ENCODE data around the gene GNLY. TPM values are rescaled to one million over a fixed set of nuclear protein-coding genes. Genes with fewer than 3 reads are reported as not detected.

GNLY gene
- total and polyA plus RNA-seq, 2 donors from 2014 or later: 5.5 to 8.1 TPM

DNA sequence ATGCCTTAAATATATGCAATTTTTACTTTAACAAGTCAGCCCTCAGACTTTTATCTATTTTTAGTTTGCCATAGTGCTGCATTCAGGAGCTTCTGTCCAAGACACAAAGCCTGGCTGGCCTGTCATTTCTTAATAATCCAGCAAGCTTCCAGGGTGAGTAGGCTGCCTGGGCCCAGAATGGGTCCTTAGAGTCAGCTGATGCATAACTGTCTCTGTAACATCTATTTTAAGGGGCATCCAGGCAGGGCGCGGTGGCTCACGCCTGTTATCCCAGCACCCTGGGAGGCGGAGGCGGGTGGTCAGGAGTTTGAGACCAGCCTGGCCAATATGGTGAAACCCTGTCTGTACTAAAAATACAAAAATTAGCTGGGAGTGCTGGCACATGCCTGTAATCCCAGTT lies 11.8 kb upstream of the GNLY start:
- no peak overlapping the region for H3K27ac ChIP-seq (ENCODE audit: low read depth in 2 of 2, low read length in 2 of 2)
- H3K4me3 ChIP-seq (ENCODE audit: low read length in 3 of 3): no peak overlapping the region
- no peaks in the 10 kb centered on the region for H3K9me3 ChIP-seq (ENCODE audit: control insufficient read depth in 2 of 3, insufficient read depth in 1 of 3, low read length in 3 of 3)
- no peak overlapping the region for H3K9ac ChIP-seq (ENCODE audit: low read length in 3 of 3)
- no peaks in the 10 kb centered on the region for H3K27me3 ChIP-seq (ENCODE audit: control insufficient read depth, insufficient read depth, low read length)
- no peak for DNase-seq
- TF ChIP-seq, protein P1, sequence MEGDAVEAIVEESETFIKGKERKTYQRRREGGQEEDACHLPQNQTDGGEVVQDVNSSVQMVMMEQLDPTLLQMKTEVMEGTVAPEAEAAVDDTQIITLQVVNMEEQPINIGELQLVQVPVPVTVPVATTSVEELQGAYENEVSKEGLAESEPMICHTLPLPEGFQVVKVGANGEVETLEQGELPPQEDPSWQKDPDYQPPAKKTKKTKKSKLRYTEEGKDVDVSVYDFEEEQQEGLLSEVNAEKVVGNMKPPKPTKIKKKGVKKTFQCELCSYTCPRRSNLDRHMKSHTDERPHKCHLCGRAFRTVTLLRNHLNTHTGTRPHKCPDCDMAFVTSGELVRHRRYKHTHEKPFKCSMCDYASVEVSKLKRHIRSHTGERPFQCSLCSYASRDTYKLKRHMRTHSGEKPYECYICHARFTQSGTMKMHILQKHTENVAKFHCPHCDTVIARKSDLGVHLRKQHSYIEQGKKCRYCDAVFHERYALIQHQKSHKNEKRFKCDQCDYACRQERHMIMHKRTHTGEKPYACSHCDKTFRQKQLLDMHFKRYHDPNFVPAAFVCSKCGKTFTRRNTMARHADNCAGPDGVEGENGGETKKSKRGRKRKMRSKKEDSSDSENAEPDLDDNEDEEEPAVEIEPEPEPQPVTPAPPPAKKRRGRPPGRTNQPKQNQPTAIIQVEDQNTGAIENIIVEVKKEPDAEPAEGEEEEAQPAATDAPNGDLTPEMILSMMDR (IDR thresholded peaks at IDR 0.05; ENCODE audit: borderline replicate concordance, extremely low read depth, insufficient read depth): no peak
- H3K36me3 ChIP-seq (ENCODE audit: control insufficient read depth in 2 of 3, insufficient read depth in 3 of 3, low read length in 3 of 3): no peaks in the 10 kb centered on the region
- intact Hi-C loops (cut with DNase I): no loop called here
- peaks cover 0 to 6% (median 4%) of the 10 kb centered on the region in 3 donors for H3K4me1 ChIP-seq (ENCODE audit: control insufficient read depth in 2 of 3, insufficient read depth in 2 of 3, low read depth in 1 of 3, low read length in 3 of 3)
- FAIRE-seq: no peak

DNA sequence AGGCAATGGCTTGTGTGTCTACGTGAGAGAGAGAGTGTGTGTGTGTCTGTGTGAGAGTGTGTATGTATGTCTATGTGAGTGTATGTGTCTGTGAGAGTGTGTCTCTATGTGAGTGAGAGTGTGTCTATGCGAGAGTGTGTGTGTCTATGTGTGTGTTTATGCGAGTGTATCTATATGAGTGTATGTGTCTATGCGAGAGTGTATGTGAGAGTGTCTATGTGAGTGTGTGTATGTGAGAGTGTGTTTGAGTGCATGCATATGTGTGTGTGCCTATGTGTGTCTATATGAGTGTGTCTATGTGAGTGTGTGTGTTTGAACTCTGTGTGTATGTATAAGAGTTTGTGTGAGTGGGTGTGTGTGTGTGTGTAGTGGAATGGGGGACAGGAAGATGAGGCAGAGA lies 9.8 kb upstream of the GNLY start:
- Histone ChIP-seq H3K36me3 (ENCODE audit: control insufficient read depth in 2 of 3, insufficient read depth in 3 of 3, low read length in 3 of 3) (no peaks in the 10 kb centered on the region), H3K4me1 (ENCODE audit: control insufficient read depth in 2 of 3, insufficient read depth in 2 of 3, low read depth in 1 of 3, low read length in 3 of 3) (no peaks in the 10 kb centered on the region), H3K9ac (ENCODE audit: low read length in 3 of 3) (no peak overlapping the region), H3K27ac (ENCODE audit: low read depth in 2 of 2, low read length in 2 of 2) (no peak overlapping the region), H3K4me3 (ENCODE audit: low read length in 3 of 3) (no peak overlapping the region), H3K9me3 (ENCODE audit: control insufficient read depth in 2 of 3, insufficient read depth in 1 of 3, low read length in 3 of 3) (no peaks in the 10 kb centered on the region), H3K27me3 (ENCODE audit: control insufficient read depth, insufficient read depth, low read length) (no peaks in the 10 kb centered on the region)
- intact Hi-C loops (cut with DNase I): no loop called here
- FAIRE-seq (no peak), DNase-seq (no peak)
- TF ChIP-seq, protein P1 (IDR thresholded peaks at IDR 0.05; ENCODE audit: borderline replicate concordance, extremely low read depth, insufficient read depth): no peak

DNA sequence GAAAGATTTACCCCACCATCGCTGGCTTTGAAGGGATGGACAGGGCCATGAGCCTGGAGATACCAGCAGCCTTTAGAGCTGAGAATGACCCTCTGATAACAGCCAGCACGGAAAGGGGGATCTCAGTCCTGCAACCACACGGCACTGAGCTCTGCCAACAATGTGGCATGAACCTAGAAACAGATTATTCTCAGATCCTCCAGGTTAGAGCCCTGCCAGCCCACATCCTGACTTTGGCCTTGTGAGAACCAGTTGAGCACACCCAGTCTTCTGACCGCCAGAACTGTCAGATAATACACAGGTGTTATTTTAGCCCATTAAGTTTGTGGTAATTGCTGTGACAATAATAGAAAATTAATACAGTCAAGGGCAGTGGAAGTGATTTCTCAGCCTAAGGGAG lies 9.4 kb upstream of the GNLY start:
- DNase-seq (no peak), FAIRE-seq (no peak)
- intact Hi-C loops (cut with DNase I): no loop called here
- Histone ChIP-seq H3K4me1 (ENCODE audit: control insufficient read depth in 2 of 3, insufficient read depth in 2 of 3, low read depth in 1 of 3, low read length in 3 of 3) (no peaks in the 10 kb centered on the region), H3K27ac (ENCODE audit: low read depth in 2 of 2, low read length in 2 of 2) (no peak overlapping the region), H3K36me3 (ENCODE audit: control insufficient read depth in 2 of 3, insufficient read depth in 3 of 3, low read length in 3 of 3) (no peaks in the 10 kb centered on the region), H3K27me3 (ENCODE audit: control insufficient read depth, insufficient read depth, low read length) (no peaks in the 10 kb centered on the region), H3K9me3 (ENCODE audit: control insufficient read depth in 2 of 3, insufficient read depth in 1 of 3, low read length in 3 of 3) (no peaks in the 10 kb centered on the region), H3K4me3 (ENCODE audit: low read length in 3 of 3) (no peak overlapping the region), H3K9ac (ENCODE audit: low read length in 3 of 3) (no peak overlapping the region)
- TF ChIP-seq, protein P1 (IDR thresholded peaks at IDR 0.05; ENCODE audit: borderline replicate concordance, extremely low read depth, insufficient read depth): no peak

DNA sequence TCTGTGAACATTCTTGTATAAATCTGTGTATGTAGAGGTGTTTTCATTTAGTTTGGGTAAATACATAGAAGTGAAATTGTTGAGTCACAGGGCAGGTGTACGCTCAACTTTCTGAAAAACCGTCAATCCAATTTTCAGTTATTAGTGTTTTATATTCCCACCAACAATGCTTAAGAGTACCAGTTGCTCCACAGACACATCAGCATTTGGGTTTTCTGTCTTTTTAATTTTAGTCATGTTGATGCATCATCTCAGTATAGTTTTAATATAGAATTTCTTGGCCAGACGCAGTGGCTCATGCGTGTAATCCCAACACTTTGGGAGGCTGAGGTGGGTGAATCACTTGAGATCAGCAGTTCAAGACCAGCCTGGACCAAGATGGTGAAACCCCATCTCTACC lies 3.2 kb upstream of the GNLY start:
- TF ChIP-seq, protein P1 (IDR thresholded peaks at IDR 0.05; ENCODE audit: borderline replicate concordance, extremely low read depth, insufficient read depth): no peak
- Histone ChIP-seq H3K27me3 (ENCODE audit: control insufficient read depth, insufficient read depth, low read length) (no peaks in the 10 kb centered on the region), H3K4me3 (ENCODE audit: low read length in 3 of 3) (no peak overlapping the region), H3K4me1 (ENCODE audit: control insufficient read depth in 2 of 3, insufficient read depth in 2 of 3, low read depth in 1 of 3, low read length in 3 of 3) (no peaks in the 10 kb centered on the region), H3K27ac (ENCODE audit: low read depth in 2 of 2, low read length in 2 of 2) (no peak overlapping the region), H3K36me3 (ENCODE audit: control insufficient read depth in 2 of 3, insufficient read depth in 3 of 3, low read length in 3 of 3) (no peaks in the 10 kb centered on the region), H3K9ac (ENCODE audit: low read length in 3 of 3) (no peak overlapping the region), H3K9me3 (ENCODE audit: control insufficient read depth in 2 of 3, insufficient read depth in 1 of 3, low read length in 3 of 3) (no peaks in the 10 kb centered on the region)
- no peak for FAIRE-seq
- intact Hi-C loops (cut with DNase I): no loop called here
- DNase-seq: no peak

Measured in kidney (tissue), 14 donors.